Stimulated activated CD4-positive, alpha-beta T cell treated with anti-CD3 and anti-CD28 coated beads, Interleukin-15, amount 100 ng/mL, for 1 hour (primary cell): ENCODE data around the gene DNASE1L3.
"Not testable (repeated sequence)": the region's sequence is repeated elsewhere in the genome, so short reads cannot be mapped to it uniquely, and the experiment has no call there.

ENCODE experiments used
- DNase-seq, 2 donors: peaks; one replicate each; pipeline ENCODE4 v3.0.0-alpha.2; 2020; ENCODE audit warnings: low read depth in 1 of 2, low spot score in 1 of 2

DNASE1L3 gene

DNA sequence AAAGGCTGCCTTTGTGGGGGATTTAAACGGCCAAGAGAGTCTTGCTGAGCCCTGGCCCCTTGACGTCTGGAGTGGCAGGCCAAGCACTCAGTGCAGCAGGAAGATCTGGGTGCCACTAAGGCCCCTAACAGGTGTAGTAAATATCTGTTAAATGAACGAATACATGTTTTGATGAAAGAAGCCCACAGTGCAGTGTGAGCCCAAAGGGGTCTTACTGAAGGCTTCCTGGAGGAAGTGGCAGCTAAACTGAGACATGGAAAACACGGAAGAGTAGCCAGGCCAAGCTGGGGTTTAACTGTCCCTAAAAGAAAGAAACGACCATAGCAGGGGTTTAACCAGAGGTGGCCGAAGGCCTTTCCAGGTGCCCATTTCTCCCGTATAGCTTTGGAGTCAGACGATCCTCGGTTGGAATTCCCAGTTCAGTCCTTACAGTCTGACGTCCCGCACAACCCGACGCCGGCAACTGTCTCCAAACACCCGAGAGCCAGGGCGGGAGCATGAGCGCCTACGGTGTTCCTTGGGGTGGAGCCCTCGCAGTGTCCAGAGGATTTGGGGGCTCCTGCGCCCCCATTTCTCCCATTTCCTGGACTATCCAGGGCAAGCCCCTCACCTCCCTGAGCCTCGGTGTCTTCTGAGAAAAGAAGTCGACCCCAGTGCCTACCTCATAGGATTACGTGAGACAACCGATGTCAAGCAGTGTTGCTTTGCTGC lies 25.9 kb upstream of the DNASE1L3 start:
- DNase-seq = no peak

- no peak for DNase-seq
Observed at GRCh38 chr3:58235970-58236369, 25.2 kb upstream of the DNASE1L3 start.

DNA sequence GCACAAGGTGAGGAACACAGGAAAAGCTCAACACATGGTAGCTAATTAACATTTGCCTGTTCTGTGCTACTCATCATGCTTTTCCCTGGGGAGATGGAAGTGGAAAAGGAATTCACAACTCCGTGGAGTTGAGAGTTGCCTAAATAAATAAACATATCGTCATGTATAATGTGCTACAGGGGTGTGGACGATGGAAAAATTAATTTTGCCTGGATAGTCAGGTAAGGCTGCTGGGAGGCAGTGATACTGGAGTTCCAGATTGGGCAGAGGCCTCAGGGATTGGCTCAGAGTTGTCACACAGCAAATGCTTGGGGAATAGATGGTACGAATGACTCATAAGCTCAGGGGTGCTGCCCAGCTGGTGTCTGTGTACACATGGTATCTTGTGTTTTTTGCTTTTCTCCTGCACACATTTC lies 23.8 kb upstream of the DNASE1L3 start:
- no peak for DNase-seq

DNA sequence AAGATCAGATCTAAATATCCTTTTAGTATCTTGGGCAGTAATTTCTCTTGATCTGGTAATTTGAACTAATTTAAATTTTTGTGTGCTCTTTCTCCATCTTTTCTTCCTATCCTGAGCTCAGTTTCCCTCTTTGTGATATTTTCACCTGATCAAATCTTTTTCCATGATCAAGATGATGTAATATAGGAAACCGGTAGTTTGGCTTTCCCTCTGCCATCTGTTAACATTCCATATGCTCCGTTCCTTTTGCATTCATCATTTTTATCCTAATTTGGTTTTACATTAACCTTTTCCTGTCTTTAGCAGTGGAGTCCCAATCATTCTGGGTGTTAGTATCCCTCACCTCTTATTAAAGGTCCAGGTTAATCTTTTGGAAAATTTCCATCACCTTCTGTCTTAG lies 20.9 kb upstream of the DNASE1L3 start:
- DNase-seq = no peak

DNA sequence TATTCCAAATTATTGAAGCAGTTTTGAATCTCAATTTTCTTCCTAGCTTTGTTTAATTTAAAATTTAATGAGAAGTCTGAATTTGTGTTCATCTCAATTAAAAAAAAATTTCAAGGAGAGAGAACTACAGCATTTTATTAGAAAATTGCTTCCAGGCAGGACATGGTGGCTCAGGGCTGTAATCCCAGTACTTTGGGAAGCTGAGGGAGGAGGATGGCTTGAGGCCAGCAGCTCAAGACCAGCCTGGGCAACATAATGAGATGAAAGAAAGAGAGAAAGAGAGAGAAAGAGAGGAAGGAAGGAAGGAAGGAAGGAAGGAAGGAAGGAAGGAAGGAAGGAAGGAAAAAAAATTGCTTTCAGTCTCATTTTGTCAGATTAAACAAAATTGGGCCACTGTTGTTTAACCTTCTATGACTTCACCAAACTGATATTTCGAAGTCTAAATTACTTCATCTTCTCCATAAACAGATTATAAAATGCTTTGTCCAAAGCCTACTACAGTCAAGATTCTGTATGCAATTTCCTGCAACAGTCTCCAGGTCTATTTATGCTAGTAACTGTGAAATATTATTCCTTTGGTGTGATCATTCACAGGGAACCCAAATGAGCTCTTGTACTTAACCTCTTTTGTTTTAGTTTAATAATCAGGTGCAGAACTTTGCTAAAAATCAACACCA lies 20.2 kb upstream of the DNASE1L3 start:
- no peak for DNase-seq

GRCh38 chr3:58227933-58228332 lies 17.2 kb upstream of the DNASE1L3 start:
- not testable (repeated sequence) for DNase-seq

- DNase-seq = no peak
Observed at GRCh38 chr3:58223855-58224254, 13.1 kb upstream of the DNASE1L3 start.

DNA sequence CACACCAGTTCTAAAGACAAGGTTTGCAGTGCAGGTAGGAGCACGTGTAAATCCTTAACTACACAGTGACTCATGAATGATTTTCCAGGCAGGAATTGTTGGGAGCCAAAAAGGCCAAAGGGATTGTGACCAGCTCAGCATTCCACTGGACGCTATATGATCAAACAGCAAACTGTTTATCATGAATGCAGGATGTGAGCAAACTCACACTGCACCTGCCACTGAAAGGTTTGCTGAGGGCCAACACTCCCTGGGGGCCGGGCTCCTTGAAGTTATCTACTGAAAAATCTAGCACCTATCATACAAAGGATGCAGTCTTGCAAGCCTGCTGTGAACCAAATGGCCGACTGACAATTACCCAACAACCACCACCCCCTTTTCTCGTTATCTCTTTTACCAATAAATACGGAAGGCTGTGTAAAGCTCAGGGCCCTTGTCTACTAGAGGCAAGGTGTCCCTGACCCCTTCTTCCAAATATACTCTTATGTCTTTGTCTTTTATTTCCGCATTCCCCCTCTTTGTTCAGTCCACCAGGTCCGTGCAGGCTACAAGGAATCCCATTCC lies 11.5 kb upstream of the DNASE1L3 start:
- no peak for DNase-seq

DNA sequence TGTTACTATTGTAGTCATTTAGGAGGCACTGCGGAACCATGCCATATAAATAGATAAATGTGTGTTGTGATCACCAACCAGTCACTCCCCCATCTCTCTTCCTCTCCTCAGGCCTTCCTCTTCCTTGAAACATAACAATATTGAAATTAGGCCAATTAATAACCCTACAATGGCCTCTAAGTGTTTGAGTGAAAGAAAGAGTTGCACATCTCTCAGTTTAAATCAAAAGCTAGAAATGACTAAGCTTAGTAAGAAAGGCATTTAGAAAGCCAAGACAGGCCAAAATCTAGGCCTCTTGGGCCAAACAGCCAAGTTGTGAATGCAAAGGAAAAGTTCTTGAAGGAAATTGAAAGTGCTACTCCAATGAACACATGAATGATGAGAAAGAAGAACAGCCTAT lies 8.1 kb upstream of the DNASE1L3 start:
- no peak for DNase-seq

- peak; percentile 10 to 28 for DNase-seq
Observed at GRCh38 chr3:58217209-58217811, 6.5 kb upstream of the DNASE1L3 start.

GRCh38 chr3:58216496-58217195 lies 5.9 kb upstream of the DNASE1L3 start:
- DNase-seq = no peak

DNA sequence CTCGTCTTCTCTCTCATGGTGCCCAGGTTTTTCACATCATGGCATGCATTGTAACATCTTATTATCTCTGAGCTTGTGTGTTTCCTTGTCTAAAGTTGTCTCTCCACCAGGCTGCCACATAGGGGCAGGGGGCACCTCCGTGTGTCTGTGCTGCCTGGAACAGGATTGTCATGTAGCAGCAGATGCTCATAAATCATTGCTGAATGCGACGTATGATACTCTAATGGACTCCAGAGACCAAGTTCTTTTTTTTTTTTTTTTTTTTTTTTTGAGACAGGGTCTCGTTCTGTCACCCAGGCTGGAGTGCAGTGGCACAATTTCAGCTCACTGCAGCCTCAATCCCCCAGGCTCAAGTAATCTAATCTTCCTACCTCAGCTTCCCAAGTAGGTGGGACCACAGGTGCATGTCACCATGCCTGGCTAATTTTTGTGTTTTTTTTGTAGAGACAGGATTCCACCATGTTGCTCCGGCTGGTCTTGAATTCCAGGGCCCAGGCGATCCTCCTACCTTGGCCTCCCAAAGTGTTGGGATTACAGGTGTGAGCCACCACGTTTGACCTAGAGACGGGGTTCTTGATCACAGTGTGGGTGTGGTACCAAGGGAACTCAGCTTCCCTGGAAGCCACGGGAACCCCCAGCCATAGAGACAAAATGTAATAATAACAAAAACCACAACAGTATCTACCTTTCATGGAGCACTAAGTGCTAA lies 4.7 kb upstream of the DNASE1L3 start:
- no peak for DNase-seq

DNA sequence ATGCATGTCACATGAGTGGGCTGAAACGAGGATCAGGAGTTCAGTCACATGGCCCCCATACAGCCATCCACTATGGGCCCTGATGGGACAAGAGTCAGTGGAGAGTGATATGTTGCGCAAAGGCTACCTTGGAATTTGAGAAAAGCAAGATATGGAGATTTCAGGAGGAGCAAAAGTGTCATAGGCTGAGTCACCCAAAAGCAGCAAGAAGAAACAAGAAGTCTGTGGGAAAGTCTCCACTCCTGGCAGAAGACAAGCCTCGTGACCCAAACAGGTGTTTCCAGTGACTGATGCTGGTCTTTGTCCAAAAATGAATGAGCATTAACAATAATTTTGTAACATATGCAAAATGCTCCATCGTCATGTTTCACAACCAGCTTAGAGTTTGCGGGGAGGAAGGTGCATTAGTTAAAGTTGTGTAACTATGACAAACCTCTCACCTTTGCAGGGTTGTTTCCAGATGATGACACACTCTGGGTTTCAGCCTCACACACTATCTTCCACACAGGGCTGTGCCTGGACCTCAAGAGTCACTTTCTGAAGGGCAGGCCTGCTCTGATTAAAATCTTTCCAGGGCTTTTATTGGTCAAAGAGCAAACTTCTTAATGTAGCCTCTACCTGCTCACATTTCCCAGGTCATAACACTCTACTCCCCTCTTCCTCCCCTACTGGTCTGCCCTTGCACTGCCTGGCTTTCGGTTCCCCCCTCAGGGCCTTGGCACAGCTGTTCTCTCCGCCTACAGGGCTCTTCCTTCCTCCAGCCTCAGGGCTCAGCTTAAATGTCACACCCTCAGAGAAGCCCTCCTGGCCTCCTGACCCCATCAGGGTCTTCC lies 3.9 kb upstream of the DNASE1L3 start:
- no peak for DNase-seq

- no peak for DNase-seq
Observed at GRCh38 chr3:58209933-58210332, 839 bp downstream of the DNASE1L3 start.

GRCh38 chr3:58207954-58208353 lies 2.8 kb downstream of the DNASE1L3 start:
- DNase-seq = no peak

- no peak for DNase-seq
Observed at GRCh38 chr3:58206406-58207011, 4.3 kb downstream of the DNASE1L3 start.

GRCh38 chr3:58205981-58206380 lies 4.8 kb downstream of the DNASE1L3 start:
- no peak for DNase-seq

DNA sequence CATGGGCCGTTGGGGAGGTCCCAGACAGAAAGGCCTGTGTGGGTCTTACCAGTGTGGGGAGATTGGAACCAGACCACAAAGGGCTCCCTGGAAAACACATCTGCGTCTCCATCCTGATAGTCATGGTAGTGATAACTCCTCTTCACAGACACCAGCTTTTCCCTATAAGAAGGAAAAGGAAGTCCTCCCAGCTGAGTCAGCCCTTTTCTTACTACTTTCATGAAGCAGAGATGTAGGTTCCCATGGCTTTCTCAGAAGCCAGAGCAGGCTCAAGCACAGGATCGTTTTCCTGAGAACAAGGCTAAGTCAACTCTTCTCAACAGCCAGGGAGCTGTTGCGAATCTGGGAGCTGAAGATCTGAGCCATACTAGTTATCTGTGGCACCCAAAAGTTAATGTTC lies 6.1 kb downstream of the DNASE1L3 start:
- no peak for DNase-seq

GRCh38 chr3:58203541-58203940 lies 7.2 kb downstream of the DNASE1L3 start:
- no peak for DNase-seq

DNA sequence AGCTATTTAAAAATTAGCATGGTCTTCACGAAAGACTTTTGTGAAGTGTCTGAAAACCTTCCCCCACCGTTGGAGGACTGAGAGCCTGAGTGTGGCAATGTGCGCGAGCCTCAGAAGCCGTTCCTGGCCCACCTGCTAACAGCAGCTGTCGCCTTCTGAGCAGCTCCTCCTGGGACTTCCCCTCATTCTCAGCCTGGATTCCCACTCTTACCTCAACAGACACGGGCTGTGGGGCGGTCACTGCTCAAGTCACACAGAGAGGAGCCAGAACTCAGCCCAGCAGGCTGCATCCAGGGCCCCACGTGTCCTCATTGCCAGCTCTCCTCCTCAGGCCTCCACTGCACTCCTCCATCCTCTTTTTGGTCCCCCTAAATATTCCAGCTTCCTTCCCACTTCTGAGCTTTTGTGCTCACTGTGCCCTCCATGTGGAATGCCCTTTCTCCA lies 7.8 kb downstream of the DNASE1L3 start:
- no peak for DNase-seq
